HuH-7.5 (cell line): Measurements from ENCODE around the gene GPR68.
"Not testable (repeated sequence)": the region's sequence is repeated elsewhere in the genome, so short reads cannot be mapped to it uniquely, and the experiment has no call there.

Experiments
- DNase-seq: peaks from one replicate; pipeline ENCODE4 v3.0.0; 2011; ENCODE audit warnings: low spot score

Gene GPR68

DNA sequence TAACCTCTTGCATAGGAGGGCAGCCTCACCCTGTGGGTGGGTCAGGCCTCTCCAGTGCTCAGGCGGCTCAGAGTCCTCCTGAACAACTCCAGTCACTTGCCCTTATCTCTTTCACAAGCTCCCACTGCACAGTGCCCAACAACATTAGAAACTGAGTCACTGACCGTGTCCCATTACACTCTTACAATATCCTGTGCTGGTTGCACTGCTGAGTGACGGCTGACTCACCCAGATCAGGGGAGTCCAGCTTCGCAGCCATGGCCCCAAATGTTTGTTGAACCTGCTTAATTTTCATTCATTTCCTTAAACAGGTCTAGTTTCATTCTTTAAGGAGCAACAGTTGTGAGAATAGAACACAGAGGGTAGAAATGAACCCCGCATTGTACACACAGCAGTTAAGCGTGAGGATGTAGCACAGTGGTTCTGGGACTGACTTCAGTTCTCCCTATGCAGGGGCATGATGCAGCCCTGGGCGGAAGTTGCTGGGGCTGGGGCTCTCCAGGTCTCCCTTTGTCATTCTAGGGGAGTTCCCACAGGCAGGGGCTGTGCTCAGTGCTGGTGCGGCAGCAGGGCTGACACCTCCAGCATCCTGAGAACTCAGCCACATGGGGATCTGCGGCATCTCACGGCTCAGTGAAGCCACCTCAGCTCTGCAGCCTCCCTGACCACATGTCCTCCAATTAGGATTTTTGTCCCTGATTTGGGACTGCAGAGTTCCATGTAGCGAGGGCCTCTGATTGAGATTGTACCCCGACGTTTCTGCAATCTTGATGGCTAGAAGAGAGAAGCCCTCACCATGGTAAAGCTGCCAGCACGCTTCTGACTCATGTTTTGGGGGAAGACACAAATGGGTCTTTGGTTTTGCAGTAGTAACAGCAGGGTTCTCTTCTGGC lies 16.1 kb downstream of the GPR68 start:
- DNase-seq = no peak

GRCh38 chr14:91227183-91227628 lies 17.3 kb downstream of the GPR68 start:
- DNase-seq = no peak

DNA sequence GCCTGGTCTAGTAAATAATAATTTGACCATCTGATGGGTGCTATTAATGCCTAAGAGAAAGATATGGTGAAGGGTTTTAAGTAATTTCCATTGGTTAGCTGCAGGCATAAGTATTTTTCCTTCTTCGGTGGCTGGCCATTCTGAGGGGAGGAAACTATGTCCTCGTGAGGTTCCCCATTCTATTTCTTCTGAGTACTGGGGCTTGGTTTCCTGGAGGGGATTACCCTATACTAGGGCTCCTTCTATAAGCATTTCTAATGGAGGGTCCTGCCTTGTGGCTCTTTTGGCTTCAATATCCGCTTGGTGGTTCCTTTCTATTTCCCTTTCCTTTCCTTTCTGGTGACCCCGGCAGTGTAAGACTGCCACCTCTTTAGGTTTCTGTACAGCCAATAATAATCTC lies 18.1 kb downstream of the GPR68 start:
- not testable (repeated sequence) for DNase-seq

DNA sequence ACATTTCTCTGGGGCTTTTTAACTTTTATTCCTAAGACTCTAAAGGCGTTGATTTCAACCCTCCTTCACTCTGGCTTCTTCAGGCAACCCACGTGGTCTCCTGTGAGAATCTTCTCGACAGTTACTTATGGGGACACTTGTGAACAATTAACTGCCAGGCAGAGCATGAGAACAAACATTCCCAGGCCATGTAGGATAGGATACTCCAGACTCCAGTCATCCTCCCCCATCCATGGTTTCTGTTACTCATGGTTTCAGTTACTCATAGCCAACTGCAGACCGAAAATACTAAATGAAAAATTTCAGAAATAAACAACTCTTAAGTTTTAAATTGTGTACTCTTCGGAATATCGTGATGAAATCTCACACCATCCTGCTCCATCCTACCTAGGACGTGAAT lies 19.5 kb downstream of the GPR68 start:
- no peak for DNase-seq

DNA sequence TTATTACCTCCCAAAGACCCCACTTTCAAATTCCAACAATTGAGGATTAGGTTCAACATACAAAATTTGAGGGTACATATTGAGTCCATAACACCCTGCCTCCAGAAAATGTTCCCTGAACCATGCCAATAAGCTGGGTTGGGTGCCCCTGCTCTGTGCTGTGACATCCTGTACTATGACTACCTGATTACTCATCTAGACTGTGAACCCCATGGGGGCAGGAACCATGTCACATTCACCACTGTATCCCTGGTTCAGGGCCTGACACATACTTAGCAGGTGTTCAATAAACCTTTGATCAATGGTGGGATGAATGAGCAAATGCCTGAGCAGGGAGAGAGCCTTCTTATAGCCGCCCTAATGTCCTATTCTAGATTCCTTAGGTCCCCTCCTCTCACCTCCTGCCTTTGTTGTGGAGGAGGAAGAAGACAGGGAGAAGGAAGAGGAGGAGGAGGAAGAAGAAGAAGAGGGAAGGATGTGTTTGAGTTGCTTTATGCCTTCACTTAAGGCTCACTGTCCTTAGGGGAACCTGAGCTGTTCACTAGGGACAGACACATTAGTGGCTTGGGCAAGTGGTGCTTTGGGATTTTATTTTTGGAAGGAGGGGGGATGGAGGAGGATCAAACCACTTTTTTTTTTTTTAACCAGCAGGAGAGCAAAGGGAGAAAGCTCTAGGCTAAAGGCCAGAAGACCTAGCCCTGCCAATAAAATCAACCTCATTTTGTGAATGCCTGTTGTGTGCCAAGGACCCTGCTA lies 21.3 kb downstream of the GPR68 start:
- no peak for DNase-seq

DNA sequence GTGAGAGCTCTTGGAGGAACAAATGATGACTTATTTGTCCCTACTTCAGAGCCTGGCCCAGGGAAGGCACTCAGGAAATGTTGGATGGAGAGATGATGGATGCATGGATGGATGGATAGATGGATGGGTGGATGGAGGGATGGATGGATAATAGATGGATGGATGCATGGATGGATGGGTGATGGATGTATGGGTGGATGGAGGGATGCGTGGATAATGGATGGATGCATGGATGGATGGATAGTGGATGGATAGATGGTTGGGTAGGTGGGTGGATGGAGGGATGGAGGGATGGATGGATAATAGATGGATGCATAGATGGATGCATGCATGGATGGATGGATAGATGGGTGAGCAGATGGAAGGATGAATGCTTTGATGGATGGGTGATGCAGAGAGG lies 23.2 kb downstream of the GPR68 start:
- DNase-seq = no peak

DNA sequence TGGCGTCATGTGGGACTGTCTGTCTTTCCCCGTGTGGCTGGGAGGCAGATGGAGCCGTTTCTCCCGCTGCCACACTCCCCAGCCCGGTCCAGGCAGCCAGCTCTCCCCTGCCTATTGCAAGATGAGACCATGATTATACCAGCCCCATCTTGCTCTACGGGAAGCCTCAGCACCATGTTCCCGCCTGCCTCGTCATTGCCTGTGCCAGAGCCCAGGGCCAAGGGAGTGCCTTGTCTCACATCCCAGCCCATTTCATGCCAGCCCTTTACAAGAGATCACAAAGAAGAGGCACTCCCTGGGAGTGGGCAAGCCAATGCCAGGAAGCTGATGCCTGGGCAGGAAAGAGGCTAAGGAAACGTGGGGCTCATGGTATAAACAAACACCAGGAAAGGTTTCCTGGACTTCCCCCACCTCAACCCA lies 23.9 kb downstream of the GPR68 start:
- DNase-seq = no peak

DNA sequence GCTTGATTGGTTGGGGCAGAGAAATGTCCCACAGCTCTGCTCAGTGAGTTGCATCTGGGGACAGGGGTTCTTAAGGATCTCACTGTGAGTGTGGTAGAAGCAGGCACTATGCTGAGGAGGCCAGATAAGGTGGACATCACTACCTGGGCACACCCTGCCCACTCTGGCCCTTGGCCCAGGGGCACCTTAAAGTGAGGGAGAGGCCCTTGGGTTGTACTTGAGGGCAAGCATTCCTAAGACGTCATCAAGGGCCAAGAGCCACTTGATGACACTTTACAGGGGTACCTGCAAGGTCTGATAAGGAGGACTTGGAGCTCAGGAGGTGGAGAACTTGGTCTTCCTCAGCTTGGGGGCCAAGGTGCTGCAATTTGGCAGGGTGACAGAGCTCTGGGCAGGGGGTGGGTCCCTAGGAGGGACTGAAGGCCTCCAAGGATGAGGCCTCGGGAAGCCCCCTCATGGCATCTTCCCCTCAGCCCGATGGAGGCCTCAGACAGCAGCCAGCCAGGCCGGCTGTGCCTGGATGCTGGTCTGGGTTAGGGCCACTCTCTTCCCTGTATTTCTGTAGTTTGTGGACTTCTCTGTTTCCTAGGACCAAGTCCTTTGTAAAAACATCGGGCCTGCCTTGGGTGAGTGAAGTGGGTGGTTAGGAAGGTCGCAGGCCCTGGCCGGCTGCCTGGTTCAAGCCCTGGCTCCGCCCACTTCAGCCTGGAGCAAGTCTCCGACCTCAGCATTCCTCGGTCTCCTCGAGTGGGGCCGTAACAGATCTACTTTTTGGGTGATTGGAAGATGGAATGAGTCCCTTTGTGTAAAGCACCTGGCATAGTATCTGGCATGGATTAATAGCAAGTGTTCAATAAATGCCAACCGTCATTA lies 24.8 kb downstream of the GPR68 start:
- DNase-seq = no peak

DNA sequence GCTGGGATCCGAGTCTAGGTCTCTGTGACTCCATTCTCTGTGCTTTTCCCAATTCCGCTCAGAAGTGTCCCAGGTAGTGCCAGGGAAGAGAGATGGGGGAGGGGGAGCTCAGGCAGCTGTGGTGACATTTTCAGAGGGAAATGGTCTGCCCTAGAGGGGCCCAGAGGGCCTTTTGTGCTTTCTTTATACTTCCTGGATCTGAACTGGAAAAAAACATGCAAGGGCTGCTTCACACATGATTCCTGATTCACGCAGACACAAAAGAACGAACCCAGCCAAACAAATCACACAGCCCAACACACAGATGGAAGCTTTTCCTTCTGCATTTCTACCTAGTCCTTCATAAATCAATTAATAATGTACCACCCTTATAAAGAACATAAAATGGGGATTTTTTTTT lies 26.5 kb downstream of the GPR68 start:
- DNase-seq = no peak

GRCh38 chr14:91216731-91217226 lies 27.7 kb downstream of the GPR68 start:
- DNase-seq = no peak

DNA sequence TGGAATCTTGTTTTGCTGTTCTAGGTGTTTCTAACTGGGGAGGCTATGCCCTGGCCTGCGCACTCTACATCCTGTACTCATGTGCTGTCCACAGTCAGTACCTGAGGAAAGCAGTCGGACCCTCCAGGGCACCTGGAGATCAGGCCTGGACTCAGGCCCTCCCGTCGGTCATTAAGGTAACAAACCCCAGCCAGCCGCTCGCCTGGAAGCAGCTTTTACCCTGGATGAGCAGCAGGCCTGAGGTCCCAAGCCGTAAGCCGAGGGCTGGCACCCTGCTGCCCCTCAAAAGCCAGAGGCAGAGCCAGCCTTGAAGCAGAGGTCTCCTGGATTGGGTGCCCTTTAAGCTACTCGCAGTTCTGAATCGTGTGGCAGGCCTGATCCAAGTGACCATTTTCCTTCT lies 29.1 kb downstream of the GPR68 start:
- DNase-seq = no peak

DNA sequence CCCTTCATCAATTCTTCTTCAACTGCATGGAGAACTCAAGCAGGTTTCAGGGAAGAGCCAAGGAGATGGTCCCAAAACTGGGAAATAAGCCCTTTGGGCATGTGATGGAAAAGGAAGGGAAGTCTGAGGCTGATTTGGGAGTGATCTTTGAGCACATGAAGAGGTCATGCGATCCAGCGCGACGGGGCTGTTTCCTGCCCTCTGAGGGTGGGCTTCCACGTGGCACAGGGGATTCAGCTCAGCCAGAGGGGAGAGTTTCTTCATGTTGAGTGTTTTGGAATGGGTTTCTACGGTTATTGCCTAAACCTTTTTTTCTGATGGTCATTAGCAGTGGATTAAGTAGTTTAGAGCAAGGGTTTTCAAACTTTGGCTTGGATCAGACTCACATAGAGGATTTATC lies 30.2 kb downstream of the GPR68 start:
- no peak for DNase-seq

GRCh38 chr14:91211017-91211416 lies 33.5 kb downstream of the GPR68 start:
- no peak for DNase-seq

GRCh38 chr14:91207008-91207407 lies 37.5 kb downstream of the GPR68 start:
- DNase-seq = no peak

DNA sequence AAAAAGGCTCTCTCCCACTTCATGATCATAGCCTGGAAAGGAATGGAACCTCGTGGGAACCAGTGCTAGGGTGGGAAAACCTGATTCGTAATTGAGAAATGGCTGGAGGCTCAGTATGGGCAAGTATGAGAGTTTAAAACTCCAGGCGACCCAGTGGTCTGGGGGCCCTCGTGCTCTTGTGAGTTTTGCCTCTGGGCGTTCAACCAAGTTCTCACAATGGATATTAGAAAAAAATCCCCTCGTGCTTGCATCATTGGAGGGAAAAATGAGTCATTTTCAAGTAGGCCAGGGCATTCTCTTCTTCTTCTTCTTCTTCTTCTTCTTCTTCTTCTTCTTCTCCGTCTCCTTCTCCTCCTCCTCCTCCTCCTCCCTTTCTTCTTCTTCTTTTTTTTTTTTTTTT lies 39.0 kb downstream of the GPR68 start:
- DNase-seq = no peak

DNA sequence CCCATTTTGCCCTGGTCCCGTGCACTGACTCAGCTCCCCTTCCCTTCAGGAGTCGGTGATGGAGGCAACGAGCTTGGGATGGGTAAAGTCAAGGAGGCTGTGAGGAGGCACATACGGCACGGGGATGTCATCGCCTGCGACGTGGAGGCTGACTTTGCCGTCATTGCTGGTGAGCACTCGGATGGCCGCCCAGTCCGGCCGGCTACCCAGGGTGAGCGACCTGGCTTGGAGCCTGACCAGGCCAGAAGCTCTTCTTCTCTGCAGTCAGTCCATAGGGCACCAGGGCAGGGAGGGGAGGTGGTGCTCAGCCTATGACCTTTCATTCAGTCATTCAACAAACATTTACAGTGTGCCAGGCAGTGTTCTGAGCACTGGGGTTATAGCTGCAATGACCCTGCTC lies 39.8 kb downstream of the GPR68 start:
- DNase-seq = no peak

DNA sequence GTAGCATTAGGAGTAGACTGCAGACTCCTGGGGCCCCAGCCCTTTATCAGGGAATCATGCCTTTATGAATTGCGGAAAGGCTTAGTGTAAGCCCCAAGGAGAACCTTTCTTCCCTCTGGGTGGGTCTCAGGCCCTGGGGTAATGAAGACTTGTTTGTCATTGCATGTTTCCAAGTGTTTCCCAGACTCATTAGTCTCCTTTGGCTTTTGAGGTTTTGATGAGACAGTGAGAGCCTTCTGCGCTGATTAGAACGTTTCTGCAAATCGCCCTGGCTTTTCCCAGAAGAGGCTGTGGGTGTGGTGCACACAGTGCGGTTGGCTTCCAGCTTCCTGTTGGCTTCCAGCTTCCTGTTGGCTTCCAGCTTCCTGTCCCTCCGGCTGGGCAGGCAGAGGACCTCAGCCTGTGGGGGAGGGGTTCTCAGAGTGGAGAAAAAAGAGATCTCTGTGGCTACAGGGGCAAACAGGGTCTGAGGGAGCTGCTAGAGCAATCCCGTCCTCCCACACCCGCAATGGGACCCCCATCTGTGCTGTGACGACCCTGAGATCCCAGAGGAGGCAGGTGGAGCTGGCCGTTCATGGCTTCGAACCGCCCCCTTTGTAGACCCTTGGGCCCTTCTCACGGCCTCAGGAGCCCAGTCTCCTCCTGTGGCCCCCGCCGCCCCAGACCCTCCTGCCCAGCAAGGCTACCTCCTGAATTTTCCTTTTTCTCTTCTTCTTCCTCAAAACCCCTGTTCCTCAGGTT lies 42.1 kb downstream of the GPR68 start:
- DNase-seq = no peak

DNA sequence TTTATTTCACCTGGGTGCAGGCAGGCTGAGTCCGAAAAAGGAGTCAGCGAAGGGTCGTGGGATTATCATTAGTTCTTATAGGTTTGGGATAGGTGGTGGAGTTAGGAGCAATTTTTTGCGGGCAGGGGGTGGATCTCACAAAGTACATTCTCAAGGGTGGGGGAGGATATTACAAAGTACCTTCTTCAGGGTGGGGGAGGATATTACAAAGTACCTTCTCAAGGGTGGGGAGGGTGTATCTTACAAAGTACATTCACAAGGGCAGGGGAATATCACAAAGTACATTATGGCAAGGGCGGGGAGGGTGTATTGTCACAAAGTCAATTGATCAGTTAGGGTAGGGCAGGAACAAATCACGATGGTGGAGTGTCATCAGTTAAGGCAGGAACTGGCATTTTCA lies 43.7 kb downstream of the GPR68 start:
- DNase-seq = not testable (repeated sequence)

DNA sequence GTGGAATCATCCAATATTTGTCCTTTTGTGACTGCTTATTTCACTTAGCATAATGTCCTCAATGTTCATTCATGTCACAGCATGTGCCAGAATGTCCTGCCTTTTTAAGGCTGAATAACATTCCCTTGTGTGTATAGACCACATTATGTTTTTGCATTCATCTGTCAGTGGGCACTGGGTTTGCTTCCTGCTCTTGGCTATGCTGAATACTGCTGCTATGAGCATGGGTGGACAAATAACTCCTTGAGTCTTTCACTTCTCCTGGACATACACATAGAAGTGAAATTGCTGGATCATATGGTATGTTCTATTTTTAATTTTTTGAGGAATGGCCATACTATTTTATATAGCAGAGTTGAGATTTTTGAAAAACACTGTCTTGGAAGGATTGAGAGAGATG lies 46.9 kb downstream of the GPR68 start:
- no peak for DNase-seq

- DNase-seq = no peak
These were observed 48.6 kb downstream of the GPR68 start for GRCh38 chr14:91195881-91196280.

GRCh38 chr14:91193069-91193468 lies 51.4 kb downstream of the GPR68 start:
- DNase-seq = no peak
